C4-2B (cell line): ENCODE data around the gene PPP2R3B.

ENCODE experiments used
- H3K27ac ChIP-seq: fragments of 450-650 bp; 2 replicates; pipeline ENCODE4 v1.5.1; 2017
- CTCF ChIP-seq: fragments of 450-650 bp; conservative IDR thresholded peaks from 2 replicates; pipeline ENCODE4 v1.5.1; 2017; ENCODE audit warnings: mild to moderate bottlenecking
- ZFX ChIP-seq: fragments of 450-650 bp; IDR thresholded peaks from 2 replicates; pipeline ENCODE4 v1.6.1; 2017

PPP2R3B gene

GRCh38 chrX:371907-372306, 14.8 kb downstream of the PPP2R3B start:
- no peak for TF ChIP-seq ZFX
- no peak for TF ChIP-seq CTCF
- H3K27ac ChIP-seq, result no peak overlapping the region

- no peak for TF ChIP-seq ZFX
- no peak for TF ChIP-seq CTCF
- no peak overlapping the region for H3K27ac ChIP-seq
Measured at GRCh38 chrX:370963-371745, 15.6 kb downstream of the PPP2R3B start.

GRCh38 chrX:370244-370962, 16.3 kb downstream of the PPP2R3B start:
- H3K27ac ChIP-seq, result no peak overlapping the region
- TF ChIP-seq ZFX (no peak), CTCF (no peak)

GRCh38 chrX:369563-370101, 17.1 kb downstream of the PPP2R3B start:
- no peak for TF ChIP-seq CTCF
- no peak for TF ChIP-seq ZFX
- H3K27ac ChIP-seq, result no peak overlapping the region

GRCh38 chrX:368811-369562, 17.7 kb downstream of the PPP2R3B start:
- no peak for TF ChIP-seq CTCF
- TF ChIP-seq ZFX, result no peak
- no peak overlapping the region for H3K27ac ChIP-seq

- TF ChIP-seq CTCF (no peak), ZFX (no peak)
- H3K27ac ChIP-seq, result no peak overlapping the region
Measured at GRCh38 chrX:367866-368265, 18.8 kb downstream of the PPP2R3B start.
